ES-I3 (cell line): ENCODE measurements around the gene RASA2.

Experiments
- H3K36me3 ChIP-seq: 2 replicates; pipeline ENCODE4 v1.6.1; 2013; ENCODE audit warnings: mild to moderate bottlenecking, low read length, control low read depth, moderate library complexity; ENCODE audit not compliant: insufficient read depth
- H3K4me1 ChIP-seq: 2 replicates; pipeline ENCODE4 v1.6.1; 2013; ENCODE audit warnings: mild to moderate bottlenecking, control low read depth, low read length; ENCODE audit not compliant: insufficient read depth
- H3K9ac ChIP-seq: 2 replicates; pipeline ENCODE4 v1.6.1; 2013; ENCODE audit warnings: low read depth, mild to moderate bottlenecking, low read length, moderate library complexity
- H3K9me3 ChIP-seq: 2 replicates; pipeline ENCODE4 v1.6.1; 2013; ENCODE audit warnings: mild to moderate bottlenecking, low read length, moderate library complexity; ENCODE audit not compliant: control insufficient read depth, insufficient read depth

Gene RASA2

DNA sequence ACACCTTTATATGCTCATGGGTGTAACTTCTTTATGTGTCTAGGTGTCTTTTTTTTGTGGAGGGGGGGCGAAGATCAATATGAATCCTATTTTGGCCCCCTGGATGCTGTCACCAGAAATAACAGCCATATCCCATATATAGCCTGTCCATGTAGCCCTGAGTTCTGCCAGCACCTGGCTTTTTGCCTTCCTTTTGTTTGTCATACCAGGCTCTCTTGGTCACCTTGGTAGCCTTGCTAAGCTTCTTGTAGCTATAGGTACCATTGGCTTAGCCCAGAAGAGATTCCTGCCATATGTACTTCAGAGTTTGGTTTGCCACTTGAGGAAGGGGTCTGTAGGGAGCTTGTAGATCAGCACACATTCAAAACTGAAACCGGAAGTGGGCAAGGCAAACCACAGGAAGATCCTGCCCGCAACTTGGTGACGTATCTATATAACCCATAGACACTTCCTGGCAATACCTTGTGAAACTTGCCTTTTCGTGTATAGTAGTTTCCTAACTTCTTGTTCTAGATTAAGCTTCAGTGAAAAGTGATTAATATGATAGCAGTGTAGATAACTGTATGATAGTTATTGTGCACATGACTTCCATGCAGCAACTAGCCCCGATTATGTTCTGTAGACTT lies 11.9 kb downstream of the RASA2 start:
- H3K9ac ChIP-seq: no peak overlapping the region
- H3K36me3 ChIP-seq: no peaks in the 10 kb centered on the region
- no peaks in the 10 kb centered on the region; the same call in 1 of the 2 replicates for H3K9me3 ChIP-seq
- no peaks in the 10 kb centered on the region for H3K4me1 ChIP-seq

DNA sequence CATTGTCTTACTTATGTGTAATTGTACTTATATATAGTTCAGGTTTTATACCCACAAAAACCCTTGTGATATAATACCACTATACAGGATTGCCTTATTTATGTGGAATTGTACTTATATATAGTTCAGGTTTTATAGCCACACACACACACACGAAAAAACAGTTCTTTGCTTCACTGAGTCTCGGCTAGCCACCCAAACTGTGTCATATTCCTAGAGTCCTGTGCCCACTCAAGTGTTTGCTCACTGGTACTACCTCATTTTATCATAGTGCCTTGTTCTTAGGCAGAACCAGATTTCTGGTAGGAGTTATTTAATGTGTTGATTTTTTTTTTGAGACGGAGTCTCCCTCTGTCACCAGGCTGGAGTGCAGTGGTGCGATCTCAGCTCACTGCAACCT lies 12.5 kb downstream of the RASA2 start:
- Histone ChIP-seq H3K9ac (no peak overlapping the region), H3K36me3 (no peaks in the 10 kb centered on the region), H3K4me1 (no peaks in the 10 kb centered on the region), H3K9me3 (no peaks in the 10 kb centered on the region; the same call in 1 of the 2 replicates)

DNA sequence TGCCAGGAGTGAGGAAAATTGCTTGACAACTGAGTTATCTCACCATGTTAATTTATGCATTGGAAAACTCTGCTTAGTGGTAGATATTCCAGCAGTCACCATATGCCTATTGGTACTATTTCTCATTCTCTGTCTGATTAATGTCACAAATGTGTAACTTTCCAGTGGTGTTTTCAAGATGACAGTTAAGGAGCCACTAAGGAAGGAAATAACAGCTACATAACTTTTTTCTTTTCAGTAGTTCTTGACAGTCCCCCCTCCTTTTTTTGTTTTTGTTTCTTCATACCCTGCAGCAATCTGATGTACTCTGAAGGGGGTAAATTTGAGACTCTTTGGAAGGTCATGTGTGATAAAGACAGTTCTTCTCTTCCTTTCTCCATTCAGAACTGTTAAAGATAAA lies 13.1 kb downstream of the RASA2 start:
- no peaks in the 10 kb centered on the region for H3K36me3 ChIP-seq
- no peaks in the 10 kb centered on the region for H3K4me1 ChIP-seq
- no peak overlapping the region for H3K9ac ChIP-seq
- no peaks in the 10 kb centered on the region; the same call in 1 of the 2 replicates for H3K9me3 ChIP-seq

DNA sequence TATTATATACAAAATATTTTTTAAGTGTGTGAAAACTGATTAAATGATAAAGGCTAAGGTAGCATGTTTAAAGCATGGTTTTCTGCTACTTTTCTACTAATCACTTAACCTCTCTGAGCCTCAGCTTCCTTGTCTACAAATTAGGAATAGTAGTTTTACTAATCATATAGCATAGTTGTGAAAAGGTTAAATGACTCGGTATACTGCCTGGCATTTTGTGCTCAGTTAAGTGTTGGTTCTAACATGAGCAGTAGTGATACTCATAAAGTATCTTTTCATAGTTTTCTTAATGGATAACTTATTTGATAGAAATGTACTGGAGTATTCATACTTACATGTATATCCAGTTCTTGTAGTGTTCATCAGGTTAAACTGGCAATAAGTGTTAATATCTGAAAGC lies 13.6 kb downstream of the RASA2 start:
- no peak overlapping the region for H3K9ac ChIP-seq
- H3K36me3 ChIP-seq: no peaks in the 10 kb centered on the region
- H3K9me3 ChIP-seq: no peaks in the 10 kb centered on the region; the same call in 1 of the 2 replicates
- H3K4me1 ChIP-seq: no peaks in the 10 kb centered on the region

DNA sequence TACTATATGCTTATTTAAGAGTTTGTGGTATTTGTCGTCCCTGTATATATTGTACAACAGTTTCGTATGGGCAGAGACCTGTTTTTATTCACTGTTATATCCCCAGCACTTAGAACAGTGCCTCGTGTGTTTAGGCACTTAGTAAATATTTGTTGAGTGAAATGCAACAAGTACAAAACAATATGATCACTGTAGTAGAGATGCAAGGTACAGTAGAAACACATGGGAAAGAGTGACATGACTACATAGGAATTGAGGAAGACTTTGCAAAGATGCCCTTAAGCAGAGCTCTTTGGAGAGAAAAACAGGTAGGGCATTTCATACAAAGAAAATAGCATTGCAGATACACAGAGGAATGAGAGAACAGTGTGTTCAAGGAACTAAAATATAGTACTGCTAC lies 18.3 kb downstream of the RASA2 start:
- Histone ChIP-seq H3K4me1 (no peaks in the 10 kb centered on the region), H3K36me3 (no peaks in the 10 kb centered on the region), H3K9ac (no peak overlapping the region), H3K9me3 (no peaks in the 10 kb centered on the region)

DNA sequence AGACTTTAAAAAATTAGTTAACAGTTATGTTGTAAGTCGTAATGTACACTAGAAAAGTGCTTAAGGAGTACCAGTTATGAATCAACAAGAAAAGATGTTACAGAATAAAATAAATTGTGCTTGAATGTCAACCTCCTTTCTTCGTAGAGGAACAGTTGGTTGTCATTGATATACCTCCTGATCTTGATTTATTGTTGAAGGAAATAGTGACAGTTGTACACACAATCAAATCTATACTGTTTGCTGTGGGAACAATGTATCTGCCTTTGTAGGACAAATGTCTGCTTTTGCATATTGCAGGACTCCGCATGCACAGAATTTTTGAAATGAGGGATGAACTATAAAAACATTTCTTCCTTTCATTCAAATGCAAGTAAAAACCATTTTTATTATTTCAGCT lies 19.2 kb downstream of the RASA2 start:
- Histone ChIP-seq H3K4me1 (no peaks in the 10 kb centered on the region), H3K36me3 (no peaks in the 10 kb centered on the region)

DNA sequence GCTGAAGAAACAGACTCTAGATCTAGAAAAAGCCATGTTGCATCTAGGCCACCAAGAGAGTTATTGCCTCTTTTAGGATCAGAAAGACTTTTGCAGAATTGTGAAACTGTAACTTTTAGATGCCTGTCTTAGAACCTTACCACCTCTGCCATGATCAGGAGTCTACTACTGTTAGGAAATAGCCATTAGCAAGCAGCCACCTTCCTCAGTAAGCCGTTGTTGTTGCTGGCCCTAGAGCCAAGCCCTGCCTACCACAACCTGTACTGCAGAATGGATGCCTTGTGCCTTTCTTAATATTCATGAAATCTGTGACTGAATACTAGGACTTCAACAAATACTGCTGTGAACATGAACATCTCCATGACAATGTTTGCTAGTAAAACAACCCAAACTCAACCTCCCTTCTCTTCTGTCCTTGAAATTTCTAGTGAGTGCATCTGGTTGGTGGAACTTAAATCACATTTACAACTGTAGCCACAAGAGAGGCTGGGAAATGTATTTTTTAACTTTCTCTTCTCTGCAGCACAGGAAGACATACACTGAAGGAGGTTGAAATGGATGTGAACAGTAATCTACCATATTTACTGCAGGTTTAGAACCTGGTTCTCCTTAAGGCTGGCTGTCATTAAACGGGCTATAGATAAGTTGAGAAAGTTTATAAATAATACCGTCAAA lies 20.7 kb downstream of the RASA2 start:
- H3K36me3 ChIP-seq: no peaks in the 10 kb centered on the region
- no peaks in the 10 kb centered on the region for H3K9me3 ChIP-seq
- H3K4me1 ChIP-seq: no peaks in the 10 kb centered on the region
- H3K9ac ChIP-seq: no peak overlapping the region

More for the DNA sequence above, 19.2 kb downstream of the RASA2 start:
- H3K9ac ChIP-seq: no peak overlapping the region
- no peaks in the 10 kb centered on the region for H3K9me3 ChIP-seq

DNA sequence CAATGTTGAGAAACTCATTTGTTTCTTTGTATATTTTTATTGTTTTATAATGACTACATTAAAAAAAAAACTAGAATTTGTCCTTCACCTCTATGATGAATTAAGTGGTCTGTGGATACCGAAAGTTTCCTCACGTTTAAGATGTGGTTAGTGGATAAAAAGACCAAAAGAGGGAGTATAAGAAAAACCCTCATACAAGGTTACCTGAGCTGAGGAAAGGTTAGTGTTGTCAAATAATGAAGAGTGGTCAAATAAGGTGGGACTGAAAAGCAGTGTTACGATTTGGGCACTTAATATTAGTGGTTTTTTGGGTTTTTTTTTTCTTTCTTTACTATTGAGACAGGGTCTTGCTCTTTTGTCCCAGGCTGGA lies 21.2 kb downstream of the RASA2 start:
- H3K9me3 ChIP-seq: no peaks in the 10 kb centered on the region
- no peak overlapping the region for H3K9ac ChIP-seq
- no peaks in the 10 kb centered on the region for H3K4me1 ChIP-seq
- no peaks in the 10 kb centered on the region for H3K36me3 ChIP-seq

DNA sequence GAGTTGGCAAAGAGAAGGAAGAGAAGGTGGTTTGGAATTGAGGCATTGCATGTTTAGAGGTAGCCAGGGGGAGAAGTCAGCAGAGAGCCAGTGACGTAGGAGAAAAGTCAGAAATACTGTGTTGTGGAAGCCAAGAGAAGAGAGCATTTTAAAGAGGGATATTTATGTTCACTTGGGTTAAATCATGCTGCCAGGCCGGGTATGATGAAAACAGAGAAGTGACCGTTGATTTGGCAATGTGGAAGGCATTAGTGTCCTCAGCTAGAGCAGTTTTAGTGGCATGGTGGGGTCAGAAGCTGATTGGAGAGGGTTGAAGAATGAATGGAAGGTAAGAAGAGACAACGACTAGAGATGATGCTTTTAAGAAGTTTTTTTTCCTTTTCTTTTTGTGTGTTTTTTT lies 24.5 kb downstream of the RASA2 start:
- H3K36me3 ChIP-seq: no peaks in the 10 kb centered on the region
- no peak overlapping the region for H3K9ac ChIP-seq
- no peaks in the 10 kb centered on the region for H3K4me1 ChIP-seq
- no peaks in the 10 kb centered on the region for H3K9me3 ChIP-seq

DNA sequence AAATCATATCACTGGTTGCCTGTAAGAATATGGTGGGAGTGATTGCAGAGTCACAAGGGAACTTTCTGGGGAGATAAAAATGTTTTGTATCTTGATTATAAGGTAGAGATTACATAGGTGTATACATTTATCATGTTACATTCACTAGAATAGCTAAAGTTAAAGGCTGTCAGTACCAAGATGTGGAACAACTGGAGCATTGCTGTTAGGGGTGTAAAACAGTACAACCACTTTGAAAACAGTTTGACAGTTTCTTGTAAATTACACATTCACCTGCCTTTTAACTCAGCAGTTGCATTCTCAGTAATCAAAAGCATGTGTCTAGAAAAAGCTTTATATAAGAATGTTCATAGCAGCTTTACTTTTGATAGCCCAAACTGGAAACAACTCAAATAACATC lies 27.6 kb downstream of the RASA2 start:
- Histone ChIP-seq H3K9me3 (no peaks in the 10 kb centered on the region), H3K9ac (no peak overlapping the region), H3K4me1 (no peaks in the 10 kb centered on the region), H3K36me3 (no peaks in the 10 kb centered on the region)

DNA sequence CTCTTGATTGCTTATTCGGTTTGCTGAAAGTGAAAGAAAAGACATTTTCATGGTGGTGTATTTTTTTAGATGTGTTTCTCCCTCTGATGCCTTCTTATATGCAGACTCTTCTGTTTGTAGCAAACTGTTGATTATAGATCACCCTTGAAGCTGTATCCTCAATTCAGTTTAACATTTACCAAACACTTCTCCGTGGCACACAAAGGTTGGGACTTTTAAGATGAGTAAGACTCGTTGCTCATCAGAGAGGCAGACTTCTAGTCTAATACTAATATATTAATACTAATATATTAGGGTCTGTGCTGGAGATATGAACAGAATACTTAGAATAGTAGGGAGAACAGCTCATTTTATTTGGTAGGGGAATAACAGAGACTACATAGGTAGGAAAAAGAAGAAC lies 32.8 kb downstream of the RASA2 start:
- H3K36me3 ChIP-seq: no peaks in the 10 kb centered on the region
- no peak overlapping the region for H3K9ac ChIP-seq
- no peaks in the 10 kb centered on the region for H3K9me3 ChIP-seq
- H3K4me1 ChIP-seq: no peaks in the 10 kb centered on the region

DNA sequence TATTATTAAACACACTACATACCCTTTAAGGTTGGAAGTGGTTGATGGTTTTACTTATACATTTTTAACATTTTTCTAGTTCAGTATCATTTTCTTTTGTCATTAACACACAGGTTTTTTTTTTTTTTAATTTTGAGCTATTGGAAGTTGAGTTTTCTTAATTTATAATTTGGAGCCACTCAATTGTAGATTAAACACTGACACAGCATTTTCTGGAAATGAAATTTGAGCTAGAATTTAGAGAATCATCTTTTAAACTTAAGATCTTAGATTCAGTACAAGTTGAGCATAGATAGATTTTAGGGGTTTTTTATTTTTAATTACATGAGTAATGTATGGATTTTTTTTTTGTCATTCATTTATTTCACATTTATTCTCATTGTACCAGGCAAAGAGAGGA lies 35.0 kb downstream of the RASA2 start:
- Histone ChIP-seq H3K4me1 (peaks cover 4% of the 10 kb centered on the region; the same call in 1 of the 2 replicates), H3K9ac (no peak overlapping the region), H3K36me3 (no peaks in the 10 kb centered on the region), H3K9me3 (no peaks in the 10 kb centered on the region)

DNA sequence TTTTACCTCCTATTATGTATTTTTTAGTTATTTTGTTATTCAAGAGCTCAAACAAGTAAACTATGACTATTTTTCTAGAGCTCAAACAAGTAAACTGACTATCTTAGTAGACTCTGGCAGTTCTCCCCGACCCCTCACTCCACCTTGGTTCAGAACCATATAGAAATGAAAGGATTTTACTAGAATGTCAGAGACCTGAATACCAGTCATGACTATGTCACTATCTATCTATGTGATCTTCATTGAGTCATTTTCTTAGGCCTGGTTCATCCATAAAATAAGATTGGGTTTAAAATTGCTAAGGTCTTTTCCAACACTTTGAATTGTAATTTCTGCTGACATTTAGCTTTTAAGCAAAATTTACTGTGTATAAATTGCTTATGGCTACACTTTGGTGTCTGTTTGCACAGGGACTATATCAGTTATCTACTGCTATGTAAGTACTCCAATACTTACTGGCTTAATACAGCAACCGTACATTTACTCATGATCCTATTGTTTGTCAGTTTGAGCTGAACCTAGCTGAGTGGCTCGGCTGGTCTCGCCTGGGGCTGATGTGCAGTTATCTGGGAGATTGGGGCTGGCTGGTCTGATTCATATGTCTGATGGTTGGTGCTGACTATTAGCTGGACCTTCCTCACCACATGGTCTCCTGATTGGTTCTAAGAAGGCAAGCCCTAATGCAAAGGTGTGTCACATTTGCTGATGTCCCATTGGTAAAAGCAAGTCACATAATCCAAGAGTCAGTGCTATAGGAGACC lies 37.0 kb downstream of the RASA2 start:
- Histone ChIP-seq H3K9ac (no peak overlapping the region), H3K36me3 (no peaks in the 10 kb centered on the region), H3K9me3 (no peaks in the 10 kb centered on the region), H3K4me1 (peaks cover 4% of the 10 kb centered on the region; the same call in 1 of the 2 replicates)

DNA sequence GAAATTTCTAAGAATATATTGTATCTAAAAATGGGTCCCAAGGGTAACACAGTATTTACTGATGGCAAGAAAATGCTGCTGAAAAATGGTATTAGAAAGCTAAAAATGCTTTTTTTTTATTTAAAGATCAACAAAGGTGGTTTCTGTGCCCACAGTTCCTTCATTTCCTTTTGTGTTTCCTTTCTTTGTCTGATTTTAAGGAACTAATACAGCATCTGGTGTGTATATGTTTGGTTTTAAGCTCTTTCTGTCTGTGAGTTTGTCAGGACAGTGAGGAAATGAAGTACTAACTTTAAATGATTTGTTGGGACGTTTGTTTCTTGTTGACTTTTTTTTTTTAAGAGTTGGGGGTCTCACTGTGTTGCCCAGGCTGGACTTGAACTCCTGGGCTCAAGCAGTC lies 38.2 kb downstream of the RASA2 start:
- Histone ChIP-seq H3K9ac (no peak overlapping the region), H3K36me3 (no peaks in the 10 kb centered on the region), H3K4me1 (peaks cover 4% of the 10 kb centered on the region; the same call in 1 of the 2 replicates), H3K9me3 (no peaks in the 10 kb centered on the region)

DNA sequence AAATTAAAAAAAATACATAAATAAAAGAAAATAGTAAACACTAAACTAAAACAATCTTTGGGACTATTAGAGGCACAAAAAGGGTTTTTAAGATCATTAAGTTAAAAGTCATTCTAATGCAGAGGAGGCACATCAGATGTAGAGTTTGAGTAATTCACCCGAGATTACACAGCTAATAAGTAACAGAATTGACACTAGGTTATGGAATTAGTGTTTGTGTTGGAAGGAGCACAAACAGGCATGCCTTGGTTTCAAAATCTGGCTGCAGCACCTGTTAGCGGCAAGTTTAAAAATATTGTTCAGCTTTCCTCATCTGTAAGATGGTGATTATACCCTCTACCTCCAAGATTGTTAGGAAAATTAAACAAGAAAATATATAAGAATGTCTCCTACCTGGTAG lies 39.0 kb downstream of the RASA2 start:
- Histone ChIP-seq H3K9ac (no peak overlapping the region), H3K9me3 (no peaks in the 10 kb centered on the region), H3K4me1 (peaks cover 4% of the 10 kb centered on the region; the same call in 1 of the 2 replicates), H3K36me3 (no peaks in the 10 kb centered on the region)
